OCI-M2 (cell line): ENCODE measurements around the gene GNB1L.
"Not testable (repeated sequence)": the region's sequence is repeated elsewhere in the genome, so short reads cannot be mapped to it uniquely, and the experiment has no call there.

ENCODE experiments used
- DNase-seq: peaks from one replicate; lab custom pipeline; 2025; ENCODE audit not compliant: unreplicated experiment; lab: John Stamatoyannopoulos, UW

The GNB1L gene

GRCh38 chr22:19846620-19847344, 7.9 kb downstream of the GNB1L start:
- DNase-seq, result no peak

GRCh38 chr22:19845054-19845722, 9.5 kb downstream of the GNB1L start:
- DNase-seq, result no peak

- DNase-seq, result no peak
Observed at GRCh38 chr22:19844377-19845053, 10.2 kb downstream of the GNB1L start.

GRCh38 chr22:19843857-19844376, 10.8 kb downstream of the GNB1L start:
- no peak for DNase-seq

- no peak for DNase-seq
Observed at GRCh38 chr22:19843107-19843856, 11.4 kb downstream of the GNB1L start.

GRCh38 chr22:19842393-19843106, 12.1 kb downstream of the GNB1L start:
- DNase-seq, result no peak

GRCh38 chr22:19841641-19842392, 12.9 kb downstream of the GNB1L start:
- DNase-seq, result no peak

- DNase-seq, result no peak
Observed at GRCh38 chr22:19840955-19841640, 13.6 kb downstream of the GNB1L start.

- DNase-seq, result no peak
Observed at GRCh38 chr22:19840059-19840458, 14.6 kb downstream of the GNB1L start.

GRCh38 chr22:19837915-19838314, 16.8 kb downstream of the GNB1L start:
- no peak for DNase-seq

GRCh38 chr22:19836512-19836911, 18.2 kb downstream of the GNB1L start:
- no peak for DNase-seq

- DNase-seq, result no peak
Observed at GRCh38 chr22:19834599-19834998, 20.1 kb downstream of the GNB1L start.

- DNase-seq, result not testable (repeated sequence)
Observed at GRCh38 chr22:19833327-19833726, 21.3 kb downstream of the GNB1L start.

- no peak for DNase-seq
Observed at GRCh38 chr22:19832476-19833108, 22.1 kb downstream of the GNB1L start.

- not testable (repeated sequence) for DNase-seq
Observed at GRCh38 chr22:19831979-19832378, 22.7 kb downstream of the GNB1L start.

- DNase-seq, result no peak
Observed at GRCh38 chr22:19831016-19831415, 23.7 kb downstream of the GNB1L start.

GRCh38 chr22:19828035-19828401, 26.7 kb downstream of the GNB1L start:
- DNase-seq, result no peak

- DNase-seq, result no peak
Observed at GRCh38 chr22:19827341-19828034, 27.2 kb downstream of the GNB1L start.
